Medulla oblongata (tissue), 1 donor: Measurements from ENCODE around the gene SAMMSON.

Source experiments
- DNase-seq: peaks from one replicate; pipeline ENCODE4 v3.0.0-alpha.2; 2015; ENCODE audit errors: extremely low spot score

The SAMMSON gene

GRCh38 chr3:70011582-70011981, 12.0 kb downstream of the SAMMSON start:
- DNase-seq = no peak

- no peak for DNase-seq
These were observed 21.6 kb downstream of the SAMMSON start for GRCh38 chr3:70020906-70021660.

- no peak for DNase-seq
These were observed 28.8 kb downstream of the SAMMSON start for GRCh38 chr3:70028361-70028760.

GRCh38 chr3:70038693-70039092, 39.2 kb downstream of the SAMMSON start:
- no peak for DNase-seq

- DNase-seq = no peak
These were observed 40.9 kb downstream of the SAMMSON start for GRCh38 chr3:70040386-70040785.

GRCh38 chr3:70042641-70043040, 43.1 kb downstream of the SAMMSON start:
- peak; percentile 16 for DNase-seq

- DNase-seq = no peak
These were observed 50.2 kb downstream of the SAMMSON start for GRCh38 chr3:70049761-70050160.

- no peak for DNase-seq
These were observed 53.8 kb downstream of the SAMMSON start for GRCh38 chr3:70053293-70053692.

GRCh38 chr3:70056081-70056480, 56.5 kb downstream of the SAMMSON start:
- DNase-seq = no peak

- DNase-seq = no peak
These were observed 57.9 kb downstream of the SAMMSON start for GRCh38 chr3:70057426-70057825.

GRCh38 chr3:70061096-70061495, 61.6 kb downstream of the SAMMSON start:
- no peak for DNase-seq

- DNase-seq = peak; percentile 78
These were observed 64.8 kb downstream of the SAMMSON start for GRCh38 chr3:70064194-70064779.

GRCh38 chr3:70065696-70066253, 66.2 kb downstream of the SAMMSON start:
- DNase-seq = no peak

GRCh38 chr3:70067860-70068521, 68.5 kb downstream of the SAMMSON start:
- no peak for DNase-seq

GRCh38 chr3:70069557-70069956, 70.0 kb downstream of the SAMMSON start:
- no peak for DNase-seq

- DNase-seq = no peak
These were observed 71.6 kb downstream of the SAMMSON start for GRCh38 chr3:70071138-70071537.

GRCh38 chr3:70072180-70072579, 72.6 kb downstream of the SAMMSON start:
- DNase-seq = peak; percentile 20

- DNase-seq = no peak
These were observed 73.2 kb downstream of the SAMMSON start for GRCh38 chr3:70072754-70073153.

GRCh38 chr3:70075101-70075500, 75.6 kb downstream of the SAMMSON start:
- DNase-seq = no peak

- DNase-seq = no peak
These were observed 76.9 kb downstream of the SAMMSON start for GRCh38 chr3:70076396-70076795.

GRCh38 chr3:70078778-70079177, 79.2 kb downstream of the SAMMSON start:
- DNase-seq = no peak

GRCh38 chr3:70085613-70086012, 86.1 kb downstream of the SAMMSON start:
- no peak for DNase-seq

GRCh38 chr3:70086336-70086735, 86.8 kb downstream of the SAMMSON start:
- no peak for DNase-seq
